ENCODE data around the gene MAP3K13.
A peak's percentile ranks its signal among the peaks of the same experiment; 100 is the strongest.

The MAP3K13 gene
- total RNA-seq, result 4.1 to 10.2 reads per million in 2 donors

GRCh38 chr3:185362850-185363661 lies at the start of gene MAP3K13:
TSS of gene MAP3K13 (plus strand) at chr3:185363136. CDS start at chr3:185428582, 65,446 bp downstream.
- DNase-seq, result peak in 3 of 5 experiments; percentile 4 to 89 (median 16)

DNA sequence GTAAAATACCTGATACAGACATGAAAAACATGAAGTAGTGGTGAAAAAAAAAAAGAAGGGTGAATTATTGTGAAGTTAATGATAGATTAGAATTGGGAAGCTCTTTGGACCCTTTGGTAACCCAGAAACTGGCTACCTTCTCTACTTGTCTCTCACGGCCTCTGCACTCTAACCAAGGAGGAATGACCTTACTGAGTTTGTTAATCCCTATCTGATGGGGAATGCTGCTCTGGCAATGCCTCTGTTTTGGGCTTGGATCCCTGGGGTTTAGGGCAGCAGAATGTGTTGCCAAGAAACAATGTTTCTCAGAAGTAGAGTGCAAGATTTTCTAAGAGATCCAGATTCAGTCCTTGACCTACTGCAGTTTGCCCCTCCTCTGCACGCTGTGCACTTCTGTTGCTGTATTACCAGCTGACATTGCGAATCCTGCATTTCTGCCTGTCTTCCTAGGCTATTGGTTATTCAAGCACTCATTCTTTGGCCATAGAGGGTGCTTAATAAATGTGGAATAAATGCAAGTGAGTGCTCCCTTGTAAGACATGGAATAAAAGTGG lies 49.2 kb upstream of the MAP3K13 start:
- no peak for DNase-seq

DNA sequence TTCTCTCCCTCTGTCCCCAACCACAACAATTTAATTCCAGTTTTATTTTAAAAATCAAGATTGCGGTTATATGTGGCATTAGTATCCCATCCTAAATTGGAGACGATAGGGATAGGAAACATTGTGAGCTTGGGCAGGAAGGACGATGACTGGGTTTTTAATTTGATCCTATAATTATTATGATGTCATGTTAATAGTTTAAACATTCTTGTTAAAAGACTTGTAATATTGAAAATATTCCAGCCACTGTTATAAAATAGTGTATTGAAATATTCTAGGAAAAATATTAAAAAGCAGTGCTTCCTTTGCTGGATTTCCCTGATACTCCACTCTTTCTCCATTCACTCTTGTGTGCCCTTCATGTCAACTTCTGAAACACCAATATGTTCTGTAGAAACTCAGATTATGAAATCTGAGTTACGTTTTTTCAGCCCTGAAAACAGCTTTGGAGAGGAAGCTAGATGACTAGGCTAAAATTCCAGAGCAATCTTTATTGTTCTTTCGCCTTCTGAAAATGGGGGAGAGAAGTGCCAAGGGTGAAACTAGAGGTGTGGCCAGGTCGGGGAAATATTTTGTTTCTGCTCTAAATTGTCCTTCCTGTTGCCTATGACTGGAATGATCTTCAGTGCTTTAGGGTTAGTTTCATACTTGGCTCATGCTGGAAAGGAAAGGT lies 46.1 kb upstream of the MAP3K13 start:
- DNase-seq, result no peak

DNA sequence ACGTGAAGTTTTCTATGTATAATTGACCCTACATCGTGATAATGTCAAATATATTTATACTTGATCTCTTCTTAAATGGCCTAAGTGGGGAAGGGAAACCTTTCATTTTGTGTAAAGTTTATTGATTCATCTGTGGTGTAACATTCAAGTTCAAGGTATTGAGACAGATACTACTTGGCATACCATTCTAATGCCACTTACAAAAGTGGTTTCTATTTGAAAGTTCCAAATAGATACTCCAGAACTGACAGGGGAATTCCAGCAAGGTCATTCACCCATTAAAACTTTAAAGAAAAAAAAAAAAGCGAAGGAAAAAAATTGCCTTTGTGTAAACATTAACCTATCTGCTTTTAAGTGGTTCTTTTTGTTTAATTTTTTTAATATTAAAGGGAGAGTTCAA lies 45.3 kb upstream of the MAP3K13 start:
- DNase-seq, result no peak

DNA sequence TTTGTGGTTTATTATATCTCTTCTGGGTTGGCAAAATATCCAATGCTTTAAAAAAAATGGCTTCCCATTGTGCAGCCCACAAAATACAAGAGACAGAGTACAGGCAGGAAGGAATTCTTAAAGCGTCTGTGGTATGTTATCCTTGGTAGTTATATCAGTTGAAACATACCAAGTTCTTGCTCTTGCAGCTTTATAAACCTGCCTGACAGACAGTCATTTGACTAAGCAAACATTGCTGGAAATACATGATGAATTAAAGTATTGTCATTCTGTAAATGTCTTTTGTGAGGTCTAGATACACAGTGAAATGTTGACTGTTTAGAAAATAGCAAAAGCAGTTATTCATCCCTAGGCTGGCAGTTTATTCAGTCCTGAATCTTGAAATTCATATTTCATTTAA lies 44.8 kb upstream of the MAP3K13 start:
- no peak for DNase-seq

DNA sequence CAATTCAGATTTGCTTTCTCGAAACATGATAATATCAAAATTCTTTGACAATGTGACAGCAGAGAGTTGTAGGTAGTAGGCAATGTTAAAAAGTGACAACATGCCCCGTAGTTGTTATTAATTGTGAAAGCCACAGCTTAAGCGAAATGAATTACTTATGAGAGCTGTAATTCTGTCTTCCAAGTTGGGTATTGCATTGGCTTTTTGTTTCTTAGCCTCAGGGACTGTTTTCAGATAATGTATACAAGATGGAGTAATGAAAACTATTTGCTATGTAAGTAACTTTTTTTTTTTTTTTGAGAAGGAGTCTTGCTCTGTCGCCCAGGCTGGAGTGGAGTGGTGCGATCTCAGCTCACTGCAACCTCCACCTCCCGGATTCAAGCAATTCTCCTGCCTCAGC lies 43.1 kb upstream of the MAP3K13 start:
- DNase-seq, result no peak

GRCh38 chr3:185320949-185321348 lies 42.0 kb upstream of the MAP3K13 start:
- DNase-seq, result no peak

- DNase-seq, result no peak
Measured at GRCh38 chr3:185322101-185322719, 40.7 kb upstream of the MAP3K13 start.

GRCh38 chr3:185325946-185326791 lies 36.8 kb upstream of the MAP3K13 start:
- DNase-seq, result no peak

- DNase-seq, result no peak
Measured at GRCh38 chr3:185327062-185327461, 35.9 kb upstream of the MAP3K13 start.

DNA sequence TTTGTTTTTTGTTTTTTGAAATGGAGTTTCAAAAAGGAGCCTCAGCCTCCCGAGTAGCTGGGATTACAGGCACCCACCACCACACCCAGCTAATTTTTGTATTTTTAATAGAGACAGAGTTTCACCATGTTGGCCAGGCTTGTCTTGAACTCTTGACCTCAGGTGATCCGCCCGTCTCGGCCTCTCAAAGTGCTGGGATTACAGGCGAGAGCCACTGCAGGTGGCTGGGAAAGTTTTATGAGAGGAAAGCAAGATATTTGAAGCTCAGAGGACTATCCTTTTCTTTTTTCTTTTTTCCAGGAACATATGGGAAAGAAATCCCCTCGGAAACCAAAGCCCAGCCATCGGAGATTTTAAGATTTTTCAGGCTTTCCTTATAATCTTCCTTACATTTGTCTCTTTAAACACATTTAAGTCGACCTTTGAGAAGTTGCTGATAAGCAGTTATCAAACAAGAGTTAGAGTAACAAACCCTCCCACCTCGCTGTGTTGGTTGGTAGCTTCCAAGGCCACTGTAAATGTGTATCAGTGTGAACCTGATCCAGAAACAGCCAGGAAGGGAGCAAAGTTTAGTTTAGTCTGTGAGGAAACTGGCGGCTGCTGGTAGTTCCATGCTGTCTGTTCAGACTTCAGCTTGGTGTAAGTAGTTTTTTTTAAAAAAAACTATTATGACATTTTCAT lies 34.5 kb upstream of the MAP3K13 start:
- no peak for DNase-seq

DNA sequence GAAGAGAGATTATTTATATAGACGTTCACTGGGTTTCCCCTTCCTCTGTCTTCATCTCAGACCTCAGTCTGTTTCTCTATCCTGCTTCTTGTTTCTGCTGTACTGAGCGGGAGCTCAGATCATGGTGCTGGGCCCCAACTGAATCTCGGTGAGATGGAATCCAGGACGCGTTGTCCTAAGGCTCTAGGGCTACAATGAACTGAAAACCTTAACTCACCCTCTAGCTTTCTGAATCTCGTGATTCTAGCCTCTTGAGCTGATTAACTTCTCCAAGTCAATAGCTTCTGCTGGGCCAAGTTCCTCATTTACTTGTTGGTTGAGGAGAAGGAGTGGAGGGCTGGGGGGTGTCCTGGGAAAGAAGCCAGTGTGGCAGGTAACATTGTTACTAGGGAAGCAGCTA lies 32.7 kb upstream of the MAP3K13 start:
- DNase-seq, result no peak

- DNase-seq, result no peak
Measured at GRCh38 chr3:185330644-185331043, 32.3 kb upstream of the MAP3K13 start.

DNA sequence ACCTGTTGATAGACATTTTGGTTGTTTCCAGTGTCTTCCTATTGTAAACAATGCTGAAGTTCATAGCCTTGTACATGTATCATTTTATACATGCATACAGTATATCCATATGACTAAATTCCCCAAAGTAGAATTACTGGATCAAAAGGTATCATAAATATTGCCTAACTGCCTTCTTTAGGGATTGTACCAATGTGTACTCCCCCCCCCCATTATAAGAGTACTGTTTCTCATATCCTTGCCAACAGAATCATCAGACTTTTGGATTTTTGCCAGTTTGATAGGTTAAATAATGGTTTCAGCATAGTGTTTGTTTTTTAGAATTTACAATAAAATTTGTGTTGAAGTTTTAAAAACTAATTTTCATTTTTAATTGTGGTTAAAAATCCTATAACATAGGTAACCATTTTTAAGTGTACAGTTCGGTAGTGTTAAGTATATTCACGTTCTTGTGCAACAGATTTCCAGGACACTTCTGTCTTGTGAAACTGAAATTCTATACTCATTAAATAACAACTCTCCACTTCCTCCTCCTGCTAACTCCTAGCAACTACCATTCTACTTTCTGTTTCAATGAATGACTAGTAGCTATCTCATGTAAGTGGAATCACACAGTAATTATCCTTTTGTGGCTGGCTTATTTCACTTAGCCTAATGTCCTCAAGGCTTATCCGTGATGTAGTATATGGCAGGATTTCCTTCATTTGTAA lies 30.8 kb upstream of the MAP3K13 start:
- DNase-seq, result peak in 1 of 5 experiments; percentile 43

DNA sequence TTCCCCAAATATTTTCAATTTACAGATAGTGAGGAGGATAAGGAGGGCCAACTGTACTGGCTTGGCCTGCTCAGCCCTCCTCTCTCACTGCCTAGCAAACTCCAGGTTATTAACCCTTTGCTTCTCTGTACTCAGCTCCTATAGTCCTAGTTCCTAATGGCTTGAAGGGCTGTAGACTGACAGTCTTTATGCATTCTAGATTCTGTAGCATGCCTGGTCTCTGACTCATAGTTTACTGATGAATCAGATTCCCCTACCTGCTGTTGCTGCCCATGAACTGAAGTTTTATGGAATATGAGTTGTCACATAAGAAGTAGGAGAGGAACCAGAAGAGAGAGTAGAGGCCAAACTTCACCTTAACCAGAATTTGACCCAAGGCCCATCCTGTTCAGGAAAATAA lies 27.1 kb upstream of the MAP3K13 start:
- DNase-seq, result no peak

DNA sequence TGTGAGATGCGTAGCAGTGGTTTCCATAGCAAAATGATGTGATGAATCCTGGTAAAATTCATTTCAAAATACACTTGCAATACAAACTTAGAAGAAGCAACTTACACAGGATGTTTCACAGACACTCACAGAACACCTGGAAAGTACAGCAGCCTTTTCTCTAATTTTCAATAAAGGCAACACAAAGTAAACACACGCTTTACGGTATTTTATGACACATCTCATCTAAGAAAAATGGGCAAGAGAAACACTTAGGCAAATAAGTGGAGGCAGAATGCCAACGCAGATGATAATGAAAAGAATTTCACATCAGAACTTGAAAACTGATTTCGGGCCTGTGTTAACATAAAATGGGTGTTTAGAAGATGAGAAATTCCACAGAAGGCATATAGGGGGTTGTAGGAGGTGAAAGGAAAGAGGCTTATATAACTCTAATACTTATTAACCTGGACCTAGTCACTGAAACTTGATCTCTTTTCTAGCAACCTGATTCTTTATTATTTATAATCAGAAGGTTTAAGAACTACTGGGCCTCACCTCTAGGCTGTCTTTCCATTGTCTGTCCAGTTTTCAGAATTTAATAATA lies 25.6 kb upstream of the MAP3K13 start:
- no peak for DNase-seq

GRCh38 chr3:185339945-185340344 lies 23.0 kb upstream of the MAP3K13 start:
- no peak for DNase-seq

DNA sequence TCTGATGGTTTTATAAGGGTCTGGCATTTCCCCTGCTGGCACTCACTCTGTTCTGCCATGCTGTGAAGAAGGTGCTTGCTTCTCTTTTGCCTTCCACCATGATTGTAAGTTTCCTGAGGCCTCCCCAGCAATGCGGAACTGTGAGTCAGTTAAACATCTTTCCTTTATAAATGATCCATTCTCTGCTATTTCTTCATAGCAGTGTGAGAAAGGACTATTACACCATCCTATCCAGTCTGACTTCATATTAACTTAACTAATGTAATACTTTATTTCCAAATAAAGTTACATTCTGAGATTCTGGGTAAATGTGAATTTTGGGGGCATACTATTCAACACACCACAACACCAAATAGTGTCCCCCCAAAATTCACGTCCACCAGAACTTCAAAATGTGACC lies 22.2 kb upstream of the MAP3K13 start:
- DNase-seq, result no peak

GRCh38 chr3:185341616-185342458 lies 21.1 kb upstream of the MAP3K13 start:
- DNase-seq, result no peak

Data from T-helper 2 cell (primary cell).